SK-N-SH (cell line): ENCODE measurements around the gene WDR7. TPM values are rescaled to one million over a fixed set of nuclear protein-coding genes. Genes with fewer than 3 reads are reported as not detected.

Source experiments
- CTCF ChIA-PET: fragments of 300-600, 350-600 bp; formaldehyde crosslinking; extraction: SDS; loops from one replicate; lab custom pipeline; 2021; lab: Yijun Ruan, JAX
- POLR2A ChIA-PET: fragments of 350-600 bp; sonication (Branson Sonifier 250); formaldehyde crosslinking; extraction: SDS; loops from one replicate; lab custom pipeline; 2020; ENCODE audit warnings: antibody characterized with exemption, inconsistent platforms; lab: Yijun Ruan, JAX
- DNase-seq: peaks from one replicate; pipeline ENCODE4 v3.0.0; 2012
- H2AFZ ChIP-seq: fragments of 200-600 bp; sonication (generic); 2 replicates; pipeline ENCODE4 v1.8.1; 2016; ENCODE audit warnings: antibody characterized with exemption, mild to moderate bottlenecking, low read depth
- H3F3A ChIP-seq: fragments of 200-600 bp; sonication (generic); replicated peaks from 2 replicates; pipeline ENCODE3; 2016; ENCODE audit warnings: antibody characterized with exemption, mild to moderate bottlenecking; ENCODE audit not compliant: insufficient read depth
- H3K27ac ChIP-seq, 2 experiments: fragments of 200-500 bp in 1 of 2; fragments of 200-600 bp in 1 of 2; sonication (Bioruptor generic) in 1 of 2; sonication (generic), shearing (Covaris generic) in 1 of 2; 2 replicates each; pipeline versions ENCODE4 v1.5.1 to v1.6.1; 2014 to 2016; ENCODE audit warnings: low read depth in 2 of 2, inconsistent platforms in 1 of 2, low read length in 1 of 2, mild to moderate bottlenecking in 1 of 2, mixed read lengths in 1 of 2
- H3K27me3 ChIP-seq: fragments of 200-600 bp; sonication (generic), shearing (Covaris generic); 2 replicates; pipeline ENCODE4 v1.6.1; 2016; ENCODE audit warnings: mixed run types; ENCODE audit not compliant: insufficient read depth
- H3K36me3 ChIP-seq, 2 experiments: fragments of 200-500 bp in 1 of 2; fragments of 200-600 bp in 1 of 2; sonication (Bioruptor generic) in 1 of 2; sonication (generic) in 1 of 2; replicated peaks in 1 of 2; 2 replicates each; pipeline versions ENCODE3 to v1.5.1; 2014 to 2016; ENCODE audit warnings: low read length in 1 of 2, mild to moderate bottlenecking in 1 of 2; ENCODE audit not compliant: insufficient read depth in 2 of 2, control insufficient read depth in 1 of 2
- H3K4me1 ChIP-seq, 2 experiments: fragments of 200-500 bp in 1 of 2; fragments of 200-600 bp in 1 of 2; sonication (Bioruptor generic) in 1 of 2; sonication (generic), shearing (Covaris generic) in 1 of 2; 2 replicates each; pipeline versions ENCODE4 v1.5.1 to v1.6.1; 2014 to 2016; ENCODE audit warnings: low read depth in 1 of 2, low read length in 1 of 2, mixed run types in 1 of 2; ENCODE audit not compliant: insufficient read depth in 2 of 2, control insufficient read depth in 1 of 2
- H3K4me2 ChIP-seq: fragments of 200-600 bp; sonication (generic), shearing (Covaris generic); 2 replicates; pipeline ENCODE4 v1.6.1; 2017; ENCODE audit warnings: mixed run types
- H3K4me3 ChIP-seq, 2 experiments: fragments of 200-500 bp in 1 of 2; fragments of 200-600 bp in 1 of 2; sonication (Bioruptor generic) in 1 of 2; sonication (generic), shearing (Covaris generic) in 1 of 2; 2 replicates each; pipeline versions ENCODE4 v1.5.1 to v1.8.1; 2014 to 2016; ENCODE audit warnings: low read depth in 2 of 2, inconsistent platforms in 1 of 2, low read length in 1 of 2, mild to moderate bottlenecking in 1 of 2, mixed read lengths in 1 of 2, moderate library complexity in 1 of 2
- H3K79me2 ChIP-seq: fragments of 200-600 bp; sonication (generic); 2 replicates; pipeline ENCODE4 v1.8.1; 2017; ENCODE audit warnings: mild to moderate bottlenecking; ENCODE audit not compliant: insufficient read depth
- H3K9ac ChIP-seq: fragments of 200-600 bp; sonication (generic); 2 replicates; pipeline ENCODE4 v1.6.1; 2017; ENCODE audit warnings: mixed run types
- H3K9me2 ChIP-seq: fragments of 200-600 bp; sonication (generic); 2 replicates; pipeline ENCODE4 v1.6.1; 2017; ENCODE audit warnings: mixed run types
- H3K9me3 ChIP-seq: fragments of 200-600 bp; sonication (generic); 2 replicates; pipeline ENCODE4 v1.6.1; 2017; ENCODE audit warnings: mixed run types, mild to moderate bottlenecking, moderate library complexity
- H4K20me1 ChIP-seq: fragments of 200-600 bp; sonication (generic); 2 replicates; pipeline ENCODE4 v1.6.1; 2017; ENCODE audit warnings: mild to moderate bottlenecking, mixed run types; ENCODE audit not compliant: insufficient read depth
- CHD2 ChIP-seq: fragments of 150-350 bp; IDR thresholded peaks from 2 replicates; pipeline ENCODE4 v1.6.1; 2018; ENCODE audit warnings: low read length; ENCODE audit not compliant: partially characterized antibody
- FOXJ3 ChIP-seq: sonication (generic); formaldehyde crosslinking; IDR thresholded peaks from 2 replicates; pipeline ENCODE4 v1.5.1; 2020; ENCODE audit warnings: mild to moderate bottlenecking, missing genetic modification reagents
- MEF2A ChIP-seq: IDR thresholded peaks from 2 replicates; pipeline ENCODE4 v1.4.0; 2012; ENCODE audit warnings: low read depth, borderline replicate concordance
- MXI1 ChIP-seq: IDR thresholded peaks from 2 replicates; pipeline ENCODE4 v1.6.1; 2012; ENCODE audit warnings: mild to moderate bottlenecking, low read depth, low read length, improper control_type of control experiment
- RXRA ChIP-seq: IDR thresholded peaks from 2 replicates; pipeline ENCODE4 v1.4.0; 2012; ENCODE audit warnings: low read depth, mild to moderate bottlenecking, borderline replicate concordance
- TCF12 ChIP-seq: IDR thresholded peaks from 2 replicates; pipeline ENCODE4 v1.4.0; 2012
- WGBS: methylation state at CpG from one replicate; pipeline ENCODE4 v1.1.6; 2017; ENCODE audit warnings: low lambda C conversion rate; 5-methylcytosine and 5-hydroxymethylcytosine counted together
- polyA plus RNA-seq, 3 experiments: library from polyadenylated mRNA; depleted of rRNA; stranded (reverse); fragments of >200 nt; gene quantifications; 2 replicates each; pipeline ENCODE4 v1.2.3, GENCODE V29; 2012
- TF ChIP-seq, protein P1 (sequence below): IDR thresholded peaks from 2 replicates; pipeline ENCODE4 v1.4.0; 2012; ENCODE audit warnings: low read depth, borderline replicate concordance
- TF ChIP-seq, protein P2 (sequence below): fragments of 200-600 bp; sonication (generic); IDR thresholded peaks from 2 replicates; pipeline ENCODE4 v1.6.1; 2017; ENCODE audit warnings: antibody characterized with exemption, mild to moderate bottlenecking, moderate library complexity
- TF ChIP-seq, protein P3 (sequence below): IDR thresholded peaks from 2 replicates; pipeline ENCODE4; 2012

WDR7 gene
- polyA plus RNA-seq, 1 of the 3 experiments (the other 2 are of a cell fraction), result 4.1 TPM

DNA sequence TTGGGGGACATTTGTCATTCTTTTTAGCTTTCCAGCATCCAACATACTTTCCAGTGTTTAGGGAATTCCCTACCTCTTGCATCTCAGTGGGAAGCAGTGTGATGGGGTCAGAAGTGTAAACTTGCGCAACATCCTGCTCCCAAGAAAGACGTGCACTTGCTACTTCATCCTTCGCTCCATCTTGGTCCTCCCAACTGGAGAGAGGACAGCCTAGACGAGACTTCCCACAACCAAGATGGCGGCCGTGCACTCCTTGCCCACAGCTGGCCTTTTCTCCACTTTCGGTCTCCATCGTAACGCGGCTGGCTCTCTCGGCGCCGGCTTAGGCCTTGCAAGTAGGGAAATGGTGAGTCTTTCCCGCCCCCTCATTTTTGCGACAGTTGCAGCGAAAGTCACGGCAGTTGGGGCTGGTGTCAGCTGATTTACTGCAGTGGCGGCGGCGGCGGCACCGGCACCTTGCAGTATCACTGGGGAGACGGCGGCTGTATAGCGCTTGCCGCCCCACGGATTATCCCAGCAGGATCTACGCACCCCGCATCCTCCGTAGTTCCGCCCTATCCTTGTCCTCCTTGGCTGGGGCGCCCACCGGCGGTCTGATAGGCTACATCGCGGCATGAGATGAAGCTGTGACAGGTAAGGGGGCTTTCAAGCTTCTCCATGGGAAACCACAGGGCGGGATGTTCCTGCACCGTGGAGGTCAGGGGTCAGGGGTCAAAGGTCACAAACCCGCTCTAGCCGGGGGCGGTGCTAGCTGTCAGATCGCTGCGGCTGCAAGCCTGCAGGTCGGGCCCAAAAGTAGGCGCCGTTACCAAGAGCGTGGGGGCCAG is at the start of gene WDR7 (continued):
- TF ChIP-seq, protein P1, sequence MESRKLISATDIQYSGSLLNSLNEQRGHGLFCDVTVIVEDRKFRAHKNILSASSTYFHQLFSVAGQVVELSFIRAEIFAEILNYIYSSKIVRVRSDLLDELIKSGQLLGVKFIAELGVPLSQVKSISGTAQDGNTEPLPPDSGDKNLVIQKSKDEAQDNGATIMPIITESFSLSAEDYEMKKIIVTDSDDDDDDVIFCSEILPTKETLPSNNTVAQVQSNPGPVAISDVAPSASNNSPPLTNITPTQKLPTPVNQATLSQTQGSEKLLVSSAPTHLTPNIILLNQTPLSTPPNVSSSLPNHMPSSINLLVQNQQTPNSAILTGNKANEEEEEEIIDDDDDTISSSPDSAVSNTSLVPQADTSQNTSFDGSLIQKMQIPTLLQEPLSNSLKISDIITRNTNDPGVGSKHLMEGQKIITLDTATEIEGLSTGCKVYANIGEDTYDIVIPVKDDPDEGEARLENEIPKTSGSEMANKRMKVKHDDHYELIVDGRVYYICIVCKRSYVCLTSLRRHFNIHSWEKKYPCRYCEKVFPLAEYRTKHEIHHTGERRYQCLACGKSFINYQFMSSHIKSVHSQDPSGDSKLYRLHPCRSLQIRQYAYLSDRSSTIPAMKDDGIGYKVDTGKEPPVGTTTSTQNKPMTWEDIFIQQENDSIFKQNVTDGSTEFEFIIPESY, result peak; percentile 76; the same call in 1 of the 2 replicates
- TF ChIP-seq RXRA, result no peak

DNA sequence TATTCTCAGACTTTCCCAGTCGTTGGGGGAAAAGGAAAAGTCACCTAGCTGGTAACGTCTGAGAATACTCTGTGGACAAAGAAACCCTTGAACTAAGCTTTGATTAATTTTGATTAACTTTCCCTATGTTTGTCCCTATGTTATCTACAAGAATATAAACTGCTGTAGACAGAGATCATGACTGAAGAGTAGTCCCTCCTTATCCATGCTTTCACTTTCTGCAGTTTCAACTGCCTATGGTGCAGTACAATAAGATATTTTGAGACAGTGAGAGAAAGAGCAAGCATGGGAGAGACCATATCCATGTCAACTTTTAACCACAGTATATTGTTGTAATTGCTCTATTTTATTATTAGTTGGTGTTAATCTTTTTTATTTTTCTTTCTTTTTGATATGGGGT is 44.5 kb upstream of the WDR7 start:
- Histone ChIP-seq H4K20me1 (no peaks in the 10 kb centered on the region), H3K79me2 (peaks cover 15% of the 10 kb centered on the region; the same call in 1 of the 2 replicates), H3K9me2 (no peaks in the 10 kb centered on the region), H2AFZ (no peak overlapping the region), H3K4me3 (no peak overlapping the region), H3K9me3 (no peaks in the 10 kb centered on the region), H3K27me3 (no peaks in the 10 kb centered on the region), H3K4me2 (no peak overlapping the region), H3F3A (peaks cover 15% of the 10 kb centered on the region), H3K36me3 (peaks cover 62 to 71% of the 10 kb centered on the region in 2 experiments), H3K4me1 (no peaks in the 10 kb centered on the region), H3K27ac (no peak overlapping the region)
- WGBS, result 92% methylated on average over 2 of the region's 2 CpGs
- CTCF ChIA-PET, result no interaction called here
- POLR2A ChIA-PET, result no interaction called here
- DNase-seq, result no peak
- TF ChIP-seq CHD2, result no peak
- no peak for TF ChIP-seq TCF12
- TF ChIP-seq MXI1, result no peak
- TF ChIP-seq, protein P2, sequence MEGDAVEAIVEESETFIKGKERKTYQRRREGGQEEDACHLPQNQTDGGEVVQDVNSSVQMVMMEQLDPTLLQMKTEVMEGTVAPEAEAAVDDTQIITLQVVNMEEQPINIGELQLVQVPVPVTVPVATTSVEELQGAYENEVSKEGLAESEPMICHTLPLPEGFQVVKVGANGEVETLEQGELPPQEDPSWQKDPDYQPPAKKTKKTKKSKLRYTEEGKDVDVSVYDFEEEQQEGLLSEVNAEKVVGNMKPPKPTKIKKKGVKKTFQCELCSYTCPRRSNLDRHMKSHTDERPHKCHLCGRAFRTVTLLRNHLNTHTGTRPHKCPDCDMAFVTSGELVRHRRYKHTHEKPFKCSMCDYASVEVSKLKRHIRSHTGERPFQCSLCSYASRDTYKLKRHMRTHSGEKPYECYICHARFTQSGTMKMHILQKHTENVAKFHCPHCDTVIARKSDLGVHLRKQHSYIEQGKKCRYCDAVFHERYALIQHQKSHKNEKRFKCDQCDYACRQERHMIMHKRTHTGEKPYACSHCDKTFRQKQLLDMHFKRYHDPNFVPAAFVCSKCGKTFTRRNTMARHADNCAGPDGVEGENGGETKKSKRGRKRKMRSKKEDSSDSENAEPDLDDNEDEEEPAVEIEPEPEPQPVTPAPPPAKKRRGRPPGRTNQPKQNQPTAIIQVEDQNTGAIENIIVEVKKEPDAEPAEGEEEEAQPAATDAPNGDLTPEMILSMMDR, result no peak
- TF ChIP-seq, protein P3, sequence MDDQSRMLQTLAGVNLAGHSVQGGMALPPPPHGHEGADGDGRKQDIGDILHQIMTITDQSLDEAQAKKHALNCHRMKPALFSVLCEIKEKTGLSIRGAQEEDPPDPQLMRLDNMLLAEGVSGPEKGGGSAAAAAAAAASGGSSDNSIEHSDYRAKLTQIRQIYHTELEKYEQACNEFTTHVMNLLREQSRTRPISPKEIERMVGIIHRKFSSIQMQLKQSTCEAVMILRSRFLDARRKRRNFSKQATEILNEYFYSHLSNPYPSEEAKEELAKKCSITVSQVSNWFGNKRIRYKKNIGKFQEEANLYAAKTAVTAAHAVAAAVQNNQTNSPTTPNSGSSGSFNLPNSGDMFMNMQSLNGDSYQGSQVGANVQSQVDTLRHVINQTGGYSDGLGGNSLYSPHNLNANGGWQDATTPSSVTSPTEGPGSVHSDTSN, result no peak
- TF ChIP-seq MEF2A, result no peak
- TF ChIP-seq FOXJ3, result no peak
- TF ChIP-seq, all 33 proteins: peak for 0
- no peak overlapping the region for H3K9ac ChIP-seq
